ENCODE results near the gene VAV2.

Gene VAV2

GRCh38 chr9:134028076-134028475 is 36.0 kb upstream of the VAV2 start:
- no peak for DNase-seq

- DNase-seq, result no peak
Observed at GRCh38 chr9:134027561-134027960, 35.4 kb upstream of the VAV2 start.

- no peak for DNase-seq
Observed at GRCh38 chr9:134026981-134027380, 34.9 kb upstream of the VAV2 start.

- DNase-seq, result no peak
Observed at GRCh38 chr9:134026581-134026980, 34.5 kb upstream of the VAV2 start.

DNA sequence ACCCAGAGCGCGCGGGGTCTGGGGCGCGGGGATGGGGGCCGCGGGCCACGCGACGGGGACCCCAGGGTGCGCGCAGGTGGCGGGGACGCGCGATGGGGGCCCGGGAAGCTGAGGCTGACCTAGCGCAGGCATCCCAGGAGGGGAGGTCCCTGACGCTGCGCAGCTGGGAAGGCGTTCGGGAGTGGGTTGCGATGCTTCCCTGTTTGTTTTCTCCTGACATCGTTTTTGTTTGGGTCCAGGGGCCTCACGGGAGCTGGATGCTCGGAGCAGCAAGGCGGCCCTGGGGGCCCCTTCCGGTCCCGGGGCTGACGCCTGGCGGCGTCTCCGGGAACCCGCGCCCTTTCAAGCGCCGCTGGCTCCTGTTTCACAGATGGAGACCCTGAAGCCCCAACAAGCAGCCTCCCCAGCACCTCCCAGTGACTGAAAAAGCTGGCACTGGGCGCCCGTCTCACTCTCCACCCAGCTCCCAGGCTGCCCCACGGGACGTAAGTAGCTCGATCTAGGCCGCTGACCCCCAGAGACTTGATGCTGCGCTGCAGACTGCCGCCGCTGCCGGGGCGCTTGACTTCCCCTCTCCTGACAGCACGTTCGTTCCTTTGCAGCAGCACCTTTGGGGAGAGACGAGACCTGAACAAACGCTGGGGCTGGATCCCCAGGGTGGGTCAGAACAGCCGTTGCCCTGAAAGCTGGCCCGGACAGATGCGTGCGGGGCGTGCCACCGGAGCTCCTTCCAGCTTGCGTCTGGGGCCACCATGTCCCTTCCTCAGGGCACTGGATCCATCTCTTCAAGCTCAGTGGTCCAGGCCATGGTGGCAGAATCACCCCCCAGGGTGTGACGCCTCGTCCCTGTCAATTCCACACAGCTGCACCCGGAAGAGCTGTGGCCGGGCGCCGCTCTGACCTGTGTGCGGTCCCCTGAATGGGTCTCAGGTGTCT is 33.8 kb upstream of the VAV2 start:
- peak; percentile 55 for DNase-seq

DNA sequence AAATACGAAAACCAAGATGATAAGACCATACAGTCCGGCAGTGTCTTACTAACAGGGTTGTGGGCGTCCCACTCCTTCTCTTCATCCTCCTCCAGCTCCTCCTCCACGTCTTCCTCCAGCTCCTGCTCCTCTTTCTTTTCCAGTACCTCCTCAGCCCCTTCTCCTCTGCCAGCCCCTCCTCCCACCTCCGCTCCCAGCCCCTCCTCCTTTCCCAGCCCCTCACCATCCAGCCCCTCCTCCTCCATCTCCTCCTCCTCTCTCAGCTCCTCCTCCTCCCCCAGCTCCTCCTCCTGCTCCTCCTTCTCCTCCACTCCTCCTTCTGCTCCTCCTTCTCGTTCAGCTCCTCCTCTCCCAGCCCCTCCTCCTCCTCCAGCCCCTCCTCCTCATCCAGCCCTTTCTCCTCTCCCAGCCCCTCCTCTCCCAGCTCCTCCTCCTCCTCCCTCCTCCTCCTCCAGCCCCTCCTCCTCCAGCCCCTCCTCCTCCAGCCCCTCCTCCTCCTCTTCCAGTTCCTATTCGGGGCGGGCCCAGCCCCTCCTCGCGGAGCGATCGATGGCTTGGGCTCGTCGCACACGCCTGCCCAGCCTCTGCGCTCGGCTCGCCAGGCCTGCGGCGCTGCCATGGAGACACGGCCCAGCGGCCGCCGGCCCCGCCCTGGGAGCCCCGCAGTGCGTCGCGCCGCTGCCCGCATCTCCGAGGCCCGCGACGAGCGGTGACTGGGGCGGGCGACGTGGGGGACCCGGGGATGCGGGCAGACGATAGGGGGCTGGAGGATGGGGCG is 32.9 kb upstream of the VAV2 start, which contains the start of gene BRD3OS:
Gene BRD3OS (plus strand): TSS at position 654 of the 778 bp plus-strand sequence. CDS start 1,267 bp downstream, outside the sequence.
- DNase-seq, result peak; percentile 98

DNA sequence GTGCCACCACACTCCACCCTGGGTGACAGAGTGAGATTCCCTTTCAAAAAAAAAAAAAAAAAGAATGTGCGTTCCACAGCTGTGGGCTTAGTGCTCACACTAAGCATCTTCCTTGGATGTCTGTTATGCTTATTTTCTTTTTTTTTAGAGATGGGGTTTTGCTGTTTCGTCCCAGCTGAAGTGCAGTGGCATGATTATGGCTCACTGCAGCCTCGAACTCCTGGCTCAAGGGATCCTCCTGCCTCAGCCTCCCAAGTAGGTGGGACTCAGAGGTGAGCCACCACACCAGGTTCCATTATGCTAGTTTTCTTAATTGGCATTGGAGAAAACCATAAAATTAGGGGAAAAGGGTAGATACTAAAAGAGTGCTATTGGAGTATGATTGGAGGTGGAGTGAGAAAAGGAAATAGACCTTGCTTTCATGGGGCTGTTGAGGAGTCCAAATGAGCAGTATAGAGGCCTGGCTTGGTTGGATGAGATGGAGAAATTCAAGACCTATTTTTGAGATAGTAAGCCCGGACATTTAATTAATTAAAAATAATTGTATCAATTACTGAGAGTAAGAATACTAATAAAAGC is 32.2 kb upstream of the VAV2 start:
- DNase-seq, result no peak

DNA sequence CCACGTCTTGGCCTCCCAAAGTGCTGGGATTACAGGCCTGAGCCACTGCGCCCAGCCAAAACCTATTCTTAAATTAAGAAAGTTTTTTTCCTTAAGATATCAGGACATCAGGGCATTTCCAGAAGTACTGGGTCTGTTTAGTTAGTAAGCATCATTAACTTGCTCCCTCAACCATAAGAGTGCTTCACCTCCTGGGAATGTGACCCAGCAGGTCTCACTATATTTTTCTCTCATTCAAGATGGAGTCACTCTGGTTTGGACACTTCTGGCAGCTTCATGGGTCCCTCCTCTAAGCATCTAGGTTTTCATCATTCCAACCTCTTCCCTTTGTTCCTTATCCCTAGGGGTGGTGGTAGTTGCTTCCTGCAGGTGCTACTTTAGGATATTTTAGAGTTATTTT is 22.8 kb upstream of the VAV2 start:
- no peak for DNase-seq

DNA sequence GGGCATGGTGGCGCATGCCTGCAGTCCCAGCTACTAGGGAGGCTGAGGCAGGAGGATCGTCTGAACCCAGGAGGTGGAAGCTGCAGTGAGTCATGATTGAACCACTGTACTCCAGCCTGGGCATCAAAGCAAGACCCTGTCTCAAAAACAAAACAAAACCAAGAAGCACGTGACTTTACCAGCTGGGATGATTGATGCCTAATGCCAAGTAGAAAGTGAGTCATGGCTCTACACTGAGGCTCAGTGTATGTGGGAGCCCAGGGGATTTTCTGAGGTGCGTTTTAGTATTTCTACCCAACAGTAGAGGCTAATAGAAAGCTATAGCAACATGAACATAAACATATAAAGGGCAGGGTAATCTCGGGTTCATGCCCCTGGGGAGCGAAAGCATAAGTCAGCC is 19.3 kb upstream of the VAV2 start:
- no peak for DNase-seq

- no peak for DNase-seq
Observed at GRCh38 chr9:134010310-134011173, 18.4 kb upstream of the VAV2 start.

GRCh38 chr9:134007571-134007970 is 15.4 kb upstream of the VAV2 start:
- DNase-seq, result no peak

- DNase-seq, result peak; percentile 17
Observed at GRCh38 chr9:134007150-134007549, 15.0 kb upstream of the VAV2 start.

DNA sequence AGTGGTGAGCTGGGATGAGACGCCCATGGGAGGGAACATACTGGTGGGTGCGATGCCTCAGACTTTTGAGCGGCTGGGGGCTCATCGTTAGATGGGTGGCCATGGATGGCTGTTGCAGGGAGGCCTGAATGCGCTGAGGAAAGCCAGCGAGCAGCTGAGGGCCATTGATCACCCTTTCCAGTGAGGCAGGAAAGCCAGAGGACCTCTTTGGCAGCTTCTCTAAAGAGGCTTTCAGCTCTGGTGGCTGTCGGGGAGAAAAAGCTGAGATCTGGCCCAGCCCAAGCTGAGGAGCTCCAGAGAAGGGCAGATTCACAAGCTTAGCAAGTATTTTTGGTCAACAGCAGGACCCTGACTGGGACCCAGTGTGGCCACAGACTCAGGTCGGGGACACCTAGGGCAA is 13.3 kb upstream of the VAV2 start:
- DNase-seq, result no peak

DNA sequence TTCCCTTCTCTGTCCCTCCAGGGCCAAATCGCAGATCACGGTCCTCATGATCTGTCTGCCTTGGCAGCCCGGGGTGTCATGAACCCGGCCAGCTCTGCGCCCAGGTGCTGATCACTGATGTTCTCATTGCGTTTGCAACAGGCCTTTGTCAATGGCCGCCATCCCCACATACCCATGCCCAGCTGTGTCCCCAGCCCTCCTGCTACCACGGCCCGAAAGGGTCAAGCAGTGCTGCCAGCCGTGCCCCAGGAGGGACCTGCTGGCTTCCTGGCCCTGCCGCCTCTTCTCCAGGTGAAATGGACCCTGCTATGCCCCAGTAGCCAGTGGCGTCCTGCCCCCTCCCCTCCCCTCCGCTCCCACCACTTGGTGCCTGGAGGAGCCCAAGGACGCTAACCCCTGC is 12.8 kb upstream of the VAV2 start:
- DNase-seq, result no peak

GRCh38 chr9:134004131-134004873 is 12.2 kb upstream of the VAV2 start:
- no peak for DNase-seq

DNA sequence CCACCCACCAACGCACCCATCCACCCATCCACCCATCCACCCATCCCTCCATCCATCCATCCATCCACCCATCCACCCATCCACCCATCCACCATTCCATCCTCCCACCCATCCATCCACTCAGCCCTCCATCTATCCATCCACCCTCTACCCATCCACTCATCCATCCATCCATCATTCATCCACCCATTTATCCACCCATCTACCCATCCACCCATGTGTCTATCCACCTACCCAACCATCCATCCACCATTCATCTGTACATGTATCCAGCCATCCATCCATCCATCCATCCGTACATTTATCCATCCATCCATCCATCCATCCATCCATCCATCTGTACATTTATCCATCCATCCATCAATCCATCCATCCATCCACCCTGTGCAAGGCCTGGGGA is 11.1 kb upstream of the VAV2 start:
- no peak for DNase-seq

DNA sequence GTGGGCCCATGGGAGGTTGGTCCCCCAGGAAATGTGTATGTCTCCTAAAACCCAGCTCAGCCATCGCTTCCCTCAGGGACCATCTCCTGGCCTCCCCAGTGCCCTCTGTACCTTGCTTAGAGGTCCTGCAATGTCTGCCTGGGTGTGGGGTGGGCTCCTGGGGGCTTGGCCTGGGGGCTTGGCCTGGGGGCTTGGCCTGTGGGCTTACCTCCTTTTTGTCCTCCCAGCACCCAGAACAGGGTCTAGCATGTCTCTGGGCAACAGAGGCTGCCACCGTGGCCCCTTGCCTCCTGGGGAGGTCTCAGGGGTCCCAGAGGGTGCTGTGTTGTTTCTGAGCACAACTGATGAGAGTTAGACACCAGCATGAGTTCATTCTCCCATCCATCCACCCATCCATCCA is 10.7 kb upstream of the VAV2 start:
- DNase-seq, result no peak

DNA sequence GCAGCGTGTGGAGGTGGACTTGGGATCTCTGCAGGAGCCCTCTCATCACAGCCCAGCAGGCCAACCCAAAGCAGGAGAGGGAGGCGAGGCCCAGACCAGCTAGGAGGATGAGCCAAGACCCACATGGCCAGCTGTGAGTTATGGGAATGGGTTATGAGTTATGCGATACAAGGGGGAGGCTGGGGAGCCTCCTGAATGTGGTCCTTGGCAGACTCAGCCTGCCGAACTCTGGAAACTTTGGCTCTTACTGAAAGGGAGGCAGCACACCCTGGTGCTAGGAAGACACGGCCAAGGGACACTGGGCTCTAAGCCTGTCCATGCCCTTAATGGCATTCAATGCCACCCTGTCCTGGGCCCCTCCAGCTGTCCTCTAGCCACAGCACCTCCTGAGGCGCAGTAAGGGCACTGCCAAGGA is 7.7 kb upstream of the VAV2 start:
- no peak for DNase-seq

GRCh38 chr9:133998915-133999595 is 6.9 kb upstream of the VAV2 start:
- no peak for DNase-seq

DNA sequence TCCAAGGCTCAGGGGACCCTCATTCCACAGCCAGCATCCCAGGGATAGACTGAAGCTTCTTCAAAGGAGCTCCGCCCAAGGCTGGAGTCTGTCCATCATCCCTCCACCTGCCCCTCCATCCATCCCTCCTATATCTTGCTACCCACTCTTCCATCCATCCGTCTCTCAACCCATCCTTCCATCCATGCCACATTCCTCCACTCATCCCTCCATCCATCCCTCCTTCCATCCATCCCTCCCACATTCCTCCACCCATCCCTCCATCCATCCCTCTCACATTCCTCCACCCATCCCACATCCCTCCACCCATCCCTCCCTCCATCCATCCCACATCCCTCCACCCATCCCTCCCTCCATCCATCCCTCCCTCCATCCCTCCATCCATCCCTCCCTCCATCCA is 5.5 kb upstream of the VAV2 start:
- DNase-seq, result no peak

Measured in NCI-H345 (cell line).